Stimulated activated CD8-positive, alpha-beta memory T cell treated with anti-CD3 and anti-CD28 coated beads, Interleukin-15, amount 100 ng/mL, for 1 hour (primary cell): ENCODE data around the gene EXOSC5.
"Not testable (repeated sequence)": the region's sequence is repeated elsewhere in the genome, so short reads cannot be mapped to it uniquely, and the experiment has no call there.

Source experiments
- DNase-seq: peaks from one replicate; pipeline ENCODE4 v3.0.0-alpha.2; 2020; ENCODE audit warnings: low read depth

Gene EXOSC5

DNA sequence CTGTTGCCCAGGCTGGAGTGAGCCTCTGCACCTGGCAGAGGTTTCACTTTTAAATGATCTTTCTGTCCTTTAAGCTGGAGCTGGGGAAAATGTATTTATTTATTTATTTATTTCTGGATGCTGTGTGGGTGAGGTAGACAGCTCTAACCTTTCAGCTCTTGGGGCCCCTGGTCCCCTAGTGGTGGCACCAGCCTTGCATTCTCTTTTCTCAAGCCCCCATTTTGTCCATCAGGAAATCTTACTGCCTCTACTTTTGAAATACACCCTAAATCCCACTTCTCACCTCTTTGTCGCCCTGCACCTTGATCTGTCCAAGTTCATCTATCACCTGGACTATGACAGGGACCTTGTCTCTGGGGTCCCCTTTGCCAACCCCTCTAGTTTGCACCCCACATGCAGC is 31.1 kb downstream of the EXOSC5 start:
- DNase-seq, result no peak

- no peak for DNase-seq
Measured at GRCh38 chr19:41364524-41365391, 32.4 kb downstream of the EXOSC5 start.

GRCh38 chr19:41363753-41364523 is 33.2 kb downstream of the EXOSC5 start, which contains the start of gene B9D2:
Gene B9D2 (minus strand): TSS chr19:41364149. CDS start chr19:41363519, 630 bp downstream.
- peak; percentile 95 for DNase-seq

DNA sequence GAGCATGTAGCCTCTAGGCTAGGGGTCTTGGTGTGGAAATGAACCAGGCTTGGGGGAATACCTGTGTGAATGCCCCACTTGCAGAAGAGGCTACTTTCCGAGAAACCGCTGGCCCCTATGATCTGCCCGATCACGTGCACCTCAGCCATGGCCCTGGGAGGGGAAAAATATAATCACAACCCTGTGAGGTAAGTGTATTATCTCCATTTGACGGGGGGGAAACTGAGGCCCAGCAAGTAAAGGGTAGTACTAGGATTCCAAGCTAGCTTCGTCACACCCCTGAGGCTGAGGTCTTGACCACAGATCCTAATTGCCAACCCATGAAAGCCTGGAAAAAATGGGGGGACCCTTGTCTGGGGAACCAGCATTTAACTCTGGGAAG is 33.8 kb downstream of the EXOSC5 start:
- no peak for DNase-seq

DNA sequence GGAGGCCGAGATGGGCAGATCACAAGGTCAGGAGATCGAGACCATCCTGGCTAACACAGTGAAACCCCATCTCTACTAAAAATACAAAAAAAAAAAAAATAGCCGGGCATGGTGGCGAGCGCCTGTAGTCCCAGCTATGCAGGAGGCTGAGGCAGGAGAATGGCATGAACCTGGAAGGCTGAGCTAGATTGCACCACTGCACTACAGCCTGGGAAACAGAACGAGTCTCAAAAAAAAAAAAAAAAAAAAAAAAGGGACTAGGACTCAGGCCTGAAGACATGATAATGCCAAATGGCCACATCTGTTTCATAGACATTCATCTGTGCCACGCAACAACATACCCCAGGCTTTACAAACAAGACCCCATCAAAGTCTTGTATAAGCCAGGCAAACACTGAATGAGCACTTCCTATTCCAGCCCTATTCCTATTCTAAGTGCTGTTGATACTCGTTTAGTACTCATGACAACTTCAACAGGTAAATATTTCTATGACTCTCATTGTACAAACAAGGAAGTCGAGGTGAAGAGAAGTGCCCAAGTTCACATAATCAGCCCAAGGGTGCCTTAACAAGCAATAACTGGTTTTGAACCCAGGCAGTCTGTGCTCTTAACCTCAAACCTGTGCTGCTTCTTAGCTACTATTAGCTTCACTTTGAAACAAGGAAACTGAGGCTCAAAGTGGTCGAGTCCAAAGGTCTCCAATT is 34.9 kb downstream of the EXOSC5 start:
- no peak for DNase-seq

- DNase-seq, result no peak
Measured at GRCh38 chr19:41359741-41360140, 37.4 kb downstream of the EXOSC5 start.

DNA sequence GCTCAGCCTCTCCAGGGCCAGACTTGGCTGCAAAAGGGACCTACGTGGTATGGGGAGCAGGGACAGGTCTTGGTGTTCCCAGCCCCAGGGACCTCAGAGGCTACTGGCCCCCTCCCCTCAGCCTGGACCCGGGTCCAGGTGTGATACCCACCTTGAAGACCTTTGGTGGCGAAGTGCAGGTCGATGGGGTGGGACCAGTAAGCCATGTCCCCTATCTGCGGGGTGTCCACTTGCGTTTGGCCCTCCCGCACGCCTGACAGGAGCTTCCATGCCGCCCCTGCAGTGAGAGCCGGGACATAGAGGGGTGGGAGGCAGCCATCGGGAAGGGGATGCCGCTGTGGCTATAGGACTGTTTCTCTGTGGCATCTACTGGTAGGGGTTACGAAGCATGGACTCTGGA is 39.4 kb downstream of the EXOSC5 start:
- DNase-seq, result no peak

- DNase-seq, result no peak
Measured at GRCh38 chr19:41356984-41357739, 40.0 kb downstream of the EXOSC5 start.

- no peak for DNase-seq
Measured at GRCh38 chr19:41355802-41356201, 41.4 kb downstream of the EXOSC5 start.

- no peak for DNase-seq
Measured at GRCh38 chr19:41355035-41355434, 42.1 kb downstream of the EXOSC5 start.

DNA sequence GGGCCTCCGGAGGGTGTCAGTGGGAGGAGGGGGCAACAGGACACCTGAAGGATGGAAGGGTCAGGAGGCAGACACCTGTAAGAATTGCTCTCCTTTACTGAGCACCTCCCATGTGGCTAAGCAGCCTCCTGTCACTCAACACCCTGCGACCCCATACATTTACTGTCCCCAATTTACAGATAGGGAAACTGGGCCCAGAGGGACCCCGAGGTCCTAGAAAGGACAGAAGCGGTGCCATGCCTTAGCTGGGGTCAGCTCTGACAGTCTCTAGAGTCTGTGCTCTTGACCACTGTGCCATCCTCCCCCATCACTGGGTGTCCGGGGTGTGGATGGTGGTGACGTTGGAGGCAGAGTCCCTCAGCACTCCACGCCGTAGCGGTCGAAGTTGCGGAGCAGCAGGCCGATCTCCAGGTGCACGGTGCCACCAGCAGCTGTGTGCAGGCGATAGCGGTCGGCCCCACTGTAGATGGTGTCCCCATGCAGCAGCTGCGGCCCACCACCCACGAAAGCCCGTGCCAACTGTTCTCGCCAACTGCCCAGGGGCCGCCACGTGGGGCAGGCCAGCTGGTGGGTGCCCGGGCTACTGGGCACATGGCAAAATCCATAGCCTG is 42.7 kb downstream of the EXOSC5 start:
- no peak for DNase-seq

GRCh38 chr19:41353466-41354342 is 43.5 kb downstream of the EXOSC5 start, which contains the start of gene TGFB1:
Gene TGFB1 (minus strand): TSS chr19:41353922. CDS start chr19:41353044, 878 bp downstream.
- peak; percentile 83 for DNase-seq

GRCh38 chr19:41352609-41353465 is 44.3 kb downstream of the EXOSC5 start:
- DNase-seq, result peak; percentile 60

- DNase-seq, result no peak
Measured at GRCh38 chr19:41352279-41352608, 44.9 kb downstream of the EXOSC5 start.

DNA sequence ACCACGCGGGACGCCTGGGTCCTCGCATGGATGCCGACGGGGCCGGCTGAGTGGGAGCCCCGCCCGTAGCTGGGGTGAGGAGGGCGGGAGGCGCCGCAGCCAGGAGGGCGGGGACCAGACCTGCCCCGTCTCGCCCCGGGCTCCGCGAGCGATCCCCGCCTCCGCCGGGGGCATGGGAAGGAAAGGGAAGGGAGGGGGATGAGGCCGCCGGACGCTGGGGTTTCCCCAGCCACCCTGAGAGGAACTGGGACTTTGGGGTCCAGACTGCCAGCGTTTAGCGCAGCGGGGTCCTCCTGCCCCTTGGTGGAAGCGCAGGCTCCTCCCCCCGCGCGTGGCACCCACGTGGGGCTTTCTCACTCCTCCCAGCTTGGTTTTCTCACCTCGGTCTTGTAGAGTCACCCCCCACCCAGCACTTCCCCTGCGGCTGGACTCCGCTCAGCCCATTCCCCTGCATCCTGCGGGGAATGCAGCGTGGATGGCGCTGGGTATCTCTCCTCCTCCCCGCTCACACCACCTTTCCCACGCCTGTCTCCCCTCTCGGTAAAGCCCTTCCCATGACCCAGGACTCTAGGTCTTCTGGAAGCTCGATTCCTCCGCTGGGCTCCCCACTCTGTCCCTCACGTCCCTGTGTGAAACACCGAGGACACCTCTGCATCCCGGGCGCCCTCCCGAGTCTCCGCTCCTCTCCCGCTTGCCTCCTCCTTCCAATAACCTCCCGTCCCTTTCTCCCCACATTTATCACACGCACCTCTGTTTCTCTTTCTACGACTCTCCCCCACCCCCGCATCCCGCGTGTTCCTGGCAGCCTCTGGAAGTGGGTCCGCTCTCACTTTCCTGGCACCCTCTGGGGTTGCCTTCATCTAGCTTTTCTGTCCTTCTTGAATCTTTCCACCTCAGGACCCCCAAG is 45.6 kb downstream of the EXOSC5 start:
- peak; percentile 67 for DNase-seq

- DNase-seq, result no peak
Measured at GRCh38 chr19:41350735-41351338, 46.3 kb downstream of the EXOSC5 start.

DNA sequence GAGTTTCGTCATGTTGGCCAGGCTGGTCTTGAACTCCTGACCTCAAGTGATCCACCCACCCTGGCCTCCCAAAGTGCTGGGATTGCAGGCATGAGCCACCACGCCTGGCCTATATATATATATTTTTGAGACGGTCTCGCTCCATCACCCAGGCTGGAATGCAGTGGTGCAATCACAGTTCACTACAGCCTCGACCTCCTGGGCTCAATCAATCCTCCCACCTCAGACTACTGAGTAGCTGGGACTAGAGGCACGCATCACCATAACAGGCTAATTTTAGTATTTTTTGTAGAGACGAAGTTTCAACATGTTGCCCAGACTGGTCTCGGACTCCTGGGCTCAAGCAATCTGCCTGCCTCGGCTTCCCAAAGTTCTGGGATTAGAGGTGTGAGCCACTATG is 50.2 kb downstream of the EXOSC5 start:
- not testable (repeated sequence) for DNase-seq

DNA sequence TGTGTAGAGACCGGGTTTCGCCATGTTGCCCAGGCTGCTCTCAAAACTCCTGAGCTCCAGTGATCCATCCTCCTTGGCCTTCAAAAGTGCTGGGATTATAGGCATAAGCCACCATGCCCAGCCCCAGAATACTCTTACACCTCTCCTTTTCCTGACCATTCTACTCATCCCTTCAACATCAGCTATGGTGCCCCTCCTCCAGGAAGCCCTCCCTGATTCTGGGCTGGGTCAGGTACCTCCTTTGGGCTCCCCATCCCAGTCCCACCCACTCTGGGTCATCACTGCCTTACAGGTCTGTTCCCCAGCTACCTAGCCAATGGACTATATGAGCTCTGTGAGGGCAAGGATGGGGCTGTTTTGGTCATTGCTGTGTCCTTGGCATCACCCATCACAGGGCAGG is 53.0 kb downstream of the EXOSC5 start:
- no peak for DNase-seq
